Suprapubic skin (tissue), 4 donors: ENCODE measurements around the gene PSMD2.
A peak's percentile ranks its signal among the peaks of the same experiment; 100 is the strongest.

Experiments
- EP300 ChIP-seq: sonication (generic); formaldehyde crosslinking; IDR thresholded peaks from one replicate; pipeline ENCODE4 v1.6.1; 2017; ENCODE audit warnings: antibody characterized with exemption
- POLR2A ChIP-seq, 2 donors: fragments of 450-650 bp; IDR thresholded peaks; one replicate each; pipeline ENCODE4 v1.6.1; 2017; ENCODE audit warnings: antibody characterized with exemption in 2 of 2, mild to moderate bottlenecking in 2 of 2, moderate library complexity in 2 of 2
- POLR2AphosphoS5 ChIP-seq, 3 donors: sonication (generic); formaldehyde crosslinking; IDR thresholded peaks; one replicate each; pipeline ENCODE4 v1.6.1; 2017; ENCODE audit warnings: antibody characterized with exemption in 3 of 3
- TF ChIP-seq, protein P1 (sequence below), 2 donors: fragments of 200-600 bp in 1 of 2; fragments of 450-650 bp in 1 of 2; sonication (generic) in 1 of 2; IDR thresholded peaks; one replicate each; pipeline ENCODE4 v1.5.1; 2016 to 2019; ENCODE audit warnings: antibody characterized with exemption in 2 of 2, mild to moderate bottlenecking in 1 of 2, moderate library complexity in 1 of 2

DNA sequence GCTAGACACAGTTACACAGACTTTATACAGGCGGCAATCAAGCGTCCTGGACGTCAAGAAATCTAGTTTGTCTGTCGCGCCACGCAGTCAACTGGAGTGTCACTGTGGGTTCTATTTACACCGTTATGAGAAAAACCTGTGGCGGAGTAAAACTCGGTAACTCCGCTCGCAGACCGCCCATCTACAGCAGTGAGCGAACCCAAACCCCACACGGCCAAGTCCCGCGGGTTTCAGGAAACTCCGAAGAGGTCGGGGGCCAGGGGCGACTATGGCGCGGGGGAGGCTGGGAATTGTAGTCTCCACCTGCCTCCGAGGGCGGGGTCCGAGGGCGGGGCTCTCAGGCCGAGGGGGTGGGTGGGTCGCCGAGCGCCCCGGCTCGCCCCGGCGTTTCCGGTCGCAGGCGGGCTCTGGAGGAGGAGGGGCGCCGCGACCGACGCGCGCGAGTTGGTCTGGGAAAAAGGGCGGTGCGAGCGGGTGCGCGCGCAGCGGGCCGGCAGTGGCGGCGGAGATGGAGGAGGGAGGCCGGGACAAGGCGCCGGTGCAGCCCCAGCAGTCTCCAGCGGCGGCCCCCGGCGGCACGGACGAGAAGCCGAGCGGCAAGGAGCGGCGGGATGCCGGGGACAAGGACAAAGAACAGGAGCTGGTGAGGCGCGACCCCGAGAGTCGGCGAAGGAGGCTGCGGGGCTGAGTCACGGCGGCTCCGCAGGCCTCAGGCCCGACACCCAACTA lies at the start of gene PSMD2:
- TF ChIP-seq, protein P1, sequence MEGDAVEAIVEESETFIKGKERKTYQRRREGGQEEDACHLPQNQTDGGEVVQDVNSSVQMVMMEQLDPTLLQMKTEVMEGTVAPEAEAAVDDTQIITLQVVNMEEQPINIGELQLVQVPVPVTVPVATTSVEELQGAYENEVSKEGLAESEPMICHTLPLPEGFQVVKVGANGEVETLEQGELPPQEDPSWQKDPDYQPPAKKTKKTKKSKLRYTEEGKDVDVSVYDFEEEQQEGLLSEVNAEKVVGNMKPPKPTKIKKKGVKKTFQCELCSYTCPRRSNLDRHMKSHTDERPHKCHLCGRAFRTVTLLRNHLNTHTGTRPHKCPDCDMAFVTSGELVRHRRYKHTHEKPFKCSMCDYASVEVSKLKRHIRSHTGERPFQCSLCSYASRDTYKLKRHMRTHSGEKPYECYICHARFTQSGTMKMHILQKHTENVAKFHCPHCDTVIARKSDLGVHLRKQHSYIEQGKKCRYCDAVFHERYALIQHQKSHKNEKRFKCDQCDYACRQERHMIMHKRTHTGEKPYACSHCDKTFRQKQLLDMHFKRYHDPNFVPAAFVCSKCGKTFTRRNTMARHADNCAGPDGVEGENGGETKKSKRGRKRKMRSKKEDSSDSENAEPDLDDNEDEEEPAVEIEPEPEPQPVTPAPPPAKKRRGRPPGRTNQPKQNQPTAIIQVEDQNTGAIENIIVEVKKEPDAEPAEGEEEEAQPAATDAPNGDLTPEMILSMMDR (IDR thresholded peaks at IDR 0.05) = no peak
- peak; percentile 6 to 51 (median 15) for TF ChIP-seq POLR2AphosphoS5 (IDR thresholded peaks at IDR 0.05)
- TF ChIP-seq EP300 = no peak
- peak in 1 of 2 donors; percentile 71 for TF ChIP-seq POLR2A (IDR thresholded peaks at IDR 0.05)
